ENCODE data around the gene SLC24A3. TPM values are rescaled to one million over a fixed set of nuclear protein-coding genes. Genes with fewer than 3 reads are reported as not detected.

SLC24A3 gene
- total RNA-seq, 4 donors from 2014 or later = 4.2 to 6.4 (median 5.6) TPM

DNA sequence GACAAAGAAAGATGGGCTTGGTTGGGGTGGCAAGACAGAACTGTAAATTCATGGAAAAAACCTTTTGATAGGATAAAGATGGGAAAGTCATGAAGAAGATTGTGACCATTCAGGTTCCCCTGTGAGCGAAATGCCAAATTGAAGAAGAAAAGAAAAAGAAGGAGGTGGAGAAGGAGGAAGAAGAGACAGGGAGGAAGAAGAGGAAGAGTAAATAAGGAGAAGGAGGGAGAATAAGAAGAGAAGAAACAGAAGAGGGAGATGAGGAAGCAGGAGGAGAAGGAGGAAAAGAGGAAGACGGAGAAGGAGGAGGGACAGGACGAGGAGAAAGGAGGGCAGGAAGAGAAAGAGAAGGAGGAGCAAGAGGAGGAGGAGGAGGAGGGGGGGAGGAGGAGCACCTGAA lies 199.8 kb downstream of the SLC24A3 start:
- H3K27me3 ChIP-seq = no peaks in the 10 kb centered on the region
- 83% methylated on average over 3 of the region's 3 CpGs for WGBS

DNA sequence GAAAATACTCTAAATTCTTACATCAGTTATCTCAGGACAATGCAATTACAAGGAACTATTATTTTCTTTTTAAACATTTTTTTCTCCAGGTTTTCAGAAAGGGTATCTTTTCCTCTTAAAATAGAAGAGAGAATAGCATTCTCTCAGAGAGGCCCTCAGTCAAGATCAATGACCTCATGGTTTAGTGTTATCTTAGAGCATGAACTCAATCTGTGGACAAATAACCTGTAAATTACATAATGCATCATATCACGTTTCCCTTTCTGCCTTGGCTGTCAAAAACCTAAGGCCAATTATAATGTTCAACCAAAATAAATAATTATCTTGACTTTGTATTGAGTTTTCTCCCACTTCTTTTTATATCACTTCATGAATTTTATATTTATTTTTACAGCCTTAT lies 202.2 kb downstream of the SLC24A3 start:
- no peaks in the 10 kb centered on the region for H3K36me3 ChIP-seq
- 71% methylated on average over 1 of the region's 1 CpG for WGBS
- no peak for TF ChIP-seq POLR2AphosphoS5 (IDR thresholded peaks at IDR 0.05)
- no peak for TF ChIP-seq EP300 (IDR thresholded peaks at IDR 0.05)
- TF ChIP-seq CTCF (IDR thresholded peaks at IDR 0.05) = no peak
- no peak for TF ChIP-seq POLR2A (IDR thresholded peaks at IDR 0.05)

More for the DNA sequence above, 199.8 kb downstream of the SLC24A3 start:
- Histone ChIP-seq H3K27ac (no peak overlapping the region), H3K4me3 (no peak overlapping the region), H3K36me3 (no peaks in the 10 kb centered on the region), H3K4me1 (peaks cover under 1% of the 10 kb centered on the region), H3K9me3 (no peaks in the 10 kb centered on the region)
- no peak for TF ChIP-seq CTCF (IDR thresholded peaks at IDR 0.05)
- no peak for TF ChIP-seq POLR2AphosphoS5 (IDR thresholded peaks at IDR 0.05)
- no peak for DNase-seq (ENCODE audit: low spot score in 2 of 2)

DNA sequence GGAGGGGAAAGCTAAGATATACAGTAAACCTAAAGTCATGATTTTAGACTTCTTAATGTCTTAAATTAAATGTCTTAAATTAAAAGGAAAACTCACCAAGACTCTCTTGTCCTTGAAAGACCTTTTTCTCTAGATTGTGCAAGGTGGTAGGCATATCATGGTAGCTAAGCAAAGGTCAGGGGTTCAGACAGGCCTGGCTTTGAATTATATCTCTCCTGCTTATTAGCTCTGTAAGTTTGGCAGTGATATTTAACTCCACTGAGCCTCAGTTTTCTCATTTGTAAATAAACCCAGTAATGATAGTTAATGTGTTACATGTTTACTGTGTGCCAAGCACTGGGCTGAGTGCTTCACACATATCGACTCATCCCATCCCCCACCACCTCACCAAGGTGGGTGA lies 203.3 kb downstream of the SLC24A3 start:
- H3K4me3 ChIP-seq = no peak overlapping the region
- H3K36me3 ChIP-seq = no peaks in the 10 kb centered on the region
- TF ChIP-seq CTCF (IDR thresholded peaks at IDR 0.05) = no peak
- no peak for TF ChIP-seq EP300 (IDR thresholded peaks at IDR 0.05)
- TF ChIP-seq POLR2AphosphoS5 (IDR thresholded peaks at IDR 0.05) = no peak
- TF ChIP-seq POLR2A (IDR thresholded peaks at IDR 0.05) = no peak
- 89% methylated on average over 1 of the region's 1 CpG for WGBS
- H3K27ac ChIP-seq = no peak overlapping the region
- no peak for DNase-seq (ENCODE audit: low spot score in 2 of 2)
- no peaks in the 10 kb centered on the region for H3K27me3 ChIP-seq
- no peaks in the 10 kb centered on the region for H3K9me3 ChIP-seq
- H3K4me1 ChIP-seq = no peaks in the 10 kb centered on the region

More for the DNA sequence above, 202.2 kb downstream of the SLC24A3 start:
- no peak overlapping the region for H3K4me3 ChIP-seq
- H3K4me1 ChIP-seq = no peaks in the 10 kb centered on the region
- no peaks in the 10 kb centered on the region for H3K27me3 ChIP-seq
- H3K27ac ChIP-seq = no peak overlapping the region
- no peaks in the 10 kb centered on the region for H3K9me3 ChIP-seq
- DNase-seq (ENCODE audit: low spot score in 2 of 2) = no peak

DNA sequence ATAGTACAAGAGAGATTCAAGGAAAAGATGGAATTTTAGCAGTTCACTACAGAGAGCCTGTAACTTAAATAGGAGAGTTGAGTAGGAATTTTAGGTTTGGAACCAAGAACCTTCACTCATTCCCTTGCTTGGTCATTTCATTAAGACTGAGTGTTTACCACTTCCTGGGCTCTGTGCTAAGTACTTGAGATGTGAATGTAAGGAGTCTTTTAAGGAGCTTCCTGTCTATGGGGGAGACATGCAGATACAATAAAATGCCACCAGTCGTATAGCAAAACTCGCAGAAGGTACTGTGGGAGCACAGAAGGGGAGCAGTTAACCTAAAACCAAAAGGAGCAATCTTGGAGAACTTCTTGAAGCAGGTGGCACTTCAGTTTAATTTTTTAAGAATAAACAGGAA lies 204.2 kb downstream of the SLC24A3 start:
- Histone ChIP-seq H3K9me3 (no peaks in the 10 kb centered on the region), H3K4me1 (no peaks in the 10 kb centered on the region), H3K4me3 (no peak overlapping the region), H3K27me3 (no peaks in the 10 kb centered on the region), H3K27ac (no peak overlapping the region), H3K36me3 (no peaks in the 10 kb centered on the region)
- TF ChIP-seq POLR2A (IDR thresholded peaks at IDR 0.05) = no peak
- no peak for TF ChIP-seq POLR2AphosphoS5 (IDR thresholded peaks at IDR 0.05)
- TF ChIP-seq EP300 (IDR thresholded peaks at IDR 0.05) = no peak
- TF ChIP-seq CTCF (IDR thresholded peaks at IDR 0.05) = no peak
- WGBS = 89% methylated on average over 2 of the region's 2 CpGs
- no peak for DNase-seq (ENCODE audit: low spot score in 2 of 2)

- 41% methylated on average over 4 of the region's 4 CpGs for WGBS
- Histone ChIP-seq H3K27me3 (no peaks in the 10 kb centered on the region), H3K4me3 (no peak overlapping the region), H3K4me1 (no peaks in the 10 kb centered on the region), H3K27ac (no peak overlapping the region), H3K9me3 (no peaks in the 10 kb centered on the region), H3K36me3 (no peaks in the 10 kb centered on the region)
- no peak for DNase-seq (ENCODE audit: low spot score in 2 of 2)
- no peak for TF ChIP-seq POLR2AphosphoS5 (IDR thresholded peaks at IDR 0.05)
- no peak for TF ChIP-seq POLR2A (IDR thresholded peaks at IDR 0.05)
- no peak for TF ChIP-seq EP300 (IDR thresholded peaks at IDR 0.05)
- no peak for TF ChIP-seq CTCF (IDR thresholded peaks at IDR 0.05)
Measured at GRCh38 chr20:19419396-19419795, 207.0 kb downstream of the SLC24A3 start.

Measured in suprapubic skin (tissue), 4 donors.